ENCODE data around the gene LAMA3. TPM values are rescaled to one million over a fixed set of nuclear protein-coding genes. Genes with fewer than 3 reads are reported as not detected.

Gene LAMA3
- total and polyA plus RNA-seq, 9 donors: 2.9 to 44.9 (median 14.8) TPM

DNA sequence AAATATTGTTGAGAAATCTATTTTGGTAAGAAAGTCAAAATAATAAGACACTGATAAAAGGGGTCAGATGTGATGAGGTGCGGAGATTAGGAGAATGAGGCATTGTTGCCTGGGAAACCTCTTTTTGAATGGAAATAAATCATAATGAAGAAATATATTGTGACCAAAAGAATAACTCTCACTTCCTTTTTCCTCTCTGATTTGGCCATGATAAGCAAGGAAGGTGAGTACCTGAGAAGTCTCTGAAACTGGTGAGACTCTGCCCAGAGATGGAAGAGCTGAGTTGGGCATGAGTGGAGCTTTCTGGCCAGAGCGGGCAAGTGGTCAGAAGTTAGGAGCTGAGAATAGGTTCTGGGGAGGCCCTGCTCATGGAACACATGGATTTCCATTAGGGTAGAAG is 11.8 kb downstream of the LAMA3 start:
- Histone ChIP-seq H3K4me3 (no peak overlapping the region), H3K36me3 (no peaks in the 10 kb centered on the region), H3K27me3 (no peaks in the 10 kb centered on the region), H3K9me3 (no peaks in the 10 kb centered on the region), H3K4me1 (ENCODE audit: insufficient read depth) (no peaks in the 10 kb centered on the region), H3K27ac (no peak overlapping the region)
- no peak for DNase-seq
- intact Hi-C loops (cut with DNase I): loop anchor here in 1 of 4 donors (5.0 to 10.0 kb wide), 2 partner anchors 79 to 186 kb away; no protein-coding TSS in a partner anchor
- TF ChIP-seq POLR2A (IDR thresholded peaks at IDR 0.05) (no peak), CTCF (IDR thresholded peaks at IDR 0.05) (no peak), EP300 (IDR thresholded peaks at IDR 0.05) (no peak)
- 50 to 96% (median 74%) methylated on average over 2 of the region's 2 CpGs for WGBS, 3 donors

DNA sequence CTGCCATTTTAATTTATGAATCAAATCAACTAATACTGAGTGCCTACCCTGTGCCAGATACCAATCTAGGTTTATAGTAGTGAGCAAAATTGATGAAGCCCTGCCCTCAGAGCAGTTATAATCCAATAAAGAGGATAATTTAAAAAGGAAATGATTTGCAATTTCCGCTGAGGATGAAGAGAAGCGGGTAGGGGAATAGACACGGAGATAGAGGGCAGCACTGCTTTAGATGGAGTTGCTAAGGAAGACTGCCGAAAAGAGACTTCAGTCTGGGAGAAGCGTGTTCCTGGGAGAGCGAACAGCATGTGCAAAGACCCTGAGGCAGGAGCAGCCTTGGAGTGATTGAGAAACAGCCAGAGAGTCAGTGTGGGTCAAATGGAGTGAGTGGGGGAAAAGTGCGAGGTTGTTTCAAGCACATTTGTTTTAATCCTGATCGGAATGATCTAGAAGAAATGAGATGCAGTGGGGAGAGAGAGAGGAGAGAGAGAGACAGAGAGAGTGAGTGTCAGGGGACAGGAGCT is 12.4 kb downstream of the LAMA3 start:
- Histone ChIP-seq H3K4me3 (no peak overlapping the region), H3K36me3 (no peaks in the 10 kb centered on the region), H3K27ac (no peak overlapping the region), H3K27me3 (no peaks in the 10 kb centered on the region), H3K9me3 (no peaks in the 10 kb centered on the region), H3K4me1 (ENCODE audit: insufficient read depth) (no peaks in the 10 kb centered on the region)
- no peak for DNase-seq
- intact Hi-C loops (cut with DNase I): loop anchor here in 1 of 4 donors (5.0 to 10.0 kb wide), 2 partner anchors 79 to 187 kb away; no protein-coding TSS in a partner anchor
- TF ChIP-seq POLR2A (IDR thresholded peaks at IDR 0.05): no peak
- no peak for TF ChIP-seq CTCF (IDR thresholded peaks at IDR 0.05)
- TF ChIP-seq EP300 (IDR thresholded peaks at IDR 0.05): no peak
- WGBS, 3 donors: 93 to 96% (median 95%) methylated on average over 8 of the region's 8 CpGs

DNA sequence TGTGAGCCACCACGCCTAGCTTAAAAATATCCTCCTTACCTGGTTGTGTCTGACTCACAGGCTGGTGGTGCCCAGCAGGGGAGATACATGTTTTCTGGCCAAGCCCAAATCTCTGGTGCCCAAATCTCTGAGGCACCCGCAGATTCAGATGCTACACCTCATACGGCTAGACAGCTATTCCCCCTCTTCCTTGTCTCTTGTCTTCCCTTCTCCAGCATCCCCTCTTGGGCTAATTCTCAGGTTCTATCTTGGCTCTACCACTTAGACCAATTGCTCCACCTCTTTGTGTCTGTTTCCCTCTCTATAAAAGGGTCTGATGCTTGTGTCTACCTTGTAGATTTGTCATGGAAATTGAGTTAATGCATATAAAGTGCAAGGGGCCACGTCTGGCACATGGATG is 13.4 kb downstream of the LAMA3 start:
- no peak overlapping the region for H3K4me3 ChIP-seq
- WGBS, 3 donors: 88 to 91% (median 89%) methylated on average over 4 of the region's 4 CpGs
- intact Hi-C loops (cut with DNase I): loop anchor here in 1 of 4 donors (5.0 to 10.0 kb wide), 2 partner anchors 80 to 188 kb away; no protein-coding TSS in a partner anchor
- no peaks in the 10 kb centered on the region for H3K9me3 ChIP-seq
- TF ChIP-seq EP300 (IDR thresholded peaks at IDR 0.05) (no peak), POLR2A (IDR thresholded peaks at IDR 0.05) (no peak), CTCF (IDR thresholded peaks at IDR 0.05) (no peak)
- H3K27ac ChIP-seq: no peak overlapping the region
- no peaks in the 10 kb centered on the region for H3K4me1 ChIP-seq (ENCODE audit: insufficient read depth)
- no peaks in the 10 kb centered on the region for H3K27me3 ChIP-seq
- H3K36me3 ChIP-seq: no peaks in the 10 kb centered on the region
- no peak for DNase-seq

DNA sequence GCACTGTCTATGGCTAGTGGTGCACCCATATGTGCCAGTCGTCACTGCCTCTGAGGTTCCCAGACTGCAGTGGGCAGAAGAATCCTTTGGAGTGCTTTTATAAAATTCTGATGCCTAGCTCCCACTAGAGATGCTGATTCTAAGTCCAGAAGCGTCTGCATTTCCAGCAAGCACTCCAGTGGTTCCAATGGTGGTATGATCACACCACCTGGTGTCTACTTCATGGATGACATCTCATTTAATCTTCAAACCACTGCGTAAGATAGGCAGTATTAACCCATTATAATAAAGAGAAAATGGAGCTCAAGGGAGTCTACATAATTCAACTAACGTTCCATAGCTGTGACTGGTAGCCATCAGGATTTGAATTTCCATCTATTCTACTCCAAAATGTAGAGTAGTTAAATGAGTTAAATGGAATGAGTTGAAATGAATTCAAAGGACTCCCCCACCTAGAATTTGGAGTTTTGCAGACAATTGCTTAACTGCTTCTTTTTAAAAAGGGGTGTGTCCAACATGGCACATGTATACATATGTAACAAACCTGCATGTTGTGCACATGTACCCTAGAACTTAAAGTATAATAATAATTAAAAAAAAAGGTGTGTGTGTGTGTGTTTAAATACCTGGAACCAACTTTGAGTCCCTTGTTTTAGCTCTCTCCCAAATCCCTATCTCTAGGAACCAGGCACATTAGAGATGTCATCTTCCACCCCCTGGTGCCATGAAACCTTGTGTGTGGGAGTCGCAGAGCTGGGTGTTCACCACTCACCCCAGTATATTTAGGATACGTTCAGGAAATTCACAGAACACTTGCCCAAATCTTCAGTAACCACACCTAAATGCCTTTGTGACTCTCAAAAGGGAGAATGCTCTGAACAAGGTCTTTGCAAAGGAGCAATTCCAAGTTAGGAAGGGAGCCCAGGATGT is 14.1 kb downstream of the LAMA3 start:
- intact Hi-C loops (cut with DNase I): loop anchor here in 1 of 4 donors (5.0 to 10.0 kb wide), 2 partner anchors 81 to 189 kb away; no protein-coding TSS in a partner anchor
- H3K27ac ChIP-seq: no peak overlapping the region
- no peaks in the 10 kb centered on the region for H3K4me1 ChIP-seq (ENCODE audit: insufficient read depth)
- WGBS, 3 donors: 51 to 53% (median 52%) methylated on average over 6 of the region's 6 CpGs
- no peaks in the 10 kb centered on the region for H3K9me3 ChIP-seq
- DNase-seq: no peak
- no peak overlapping the region for H3K4me3 ChIP-seq
- no peaks in the 10 kb centered on the region for H3K27me3 ChIP-seq
- no peaks in the 10 kb centered on the region for H3K36me3 ChIP-seq
- TF ChIP-seq CTCF (IDR thresholded peaks at IDR 0.05) (peak in 2 of 3 donors; percentile 38 to 41), POLR2A (IDR thresholded peaks at IDR 0.05) (no peak), EP300 (IDR thresholded peaks at IDR 0.05) (no peak)
